Measurements from ENCODE around the gene HSPA5.

Gene HSPA5

DNA sequence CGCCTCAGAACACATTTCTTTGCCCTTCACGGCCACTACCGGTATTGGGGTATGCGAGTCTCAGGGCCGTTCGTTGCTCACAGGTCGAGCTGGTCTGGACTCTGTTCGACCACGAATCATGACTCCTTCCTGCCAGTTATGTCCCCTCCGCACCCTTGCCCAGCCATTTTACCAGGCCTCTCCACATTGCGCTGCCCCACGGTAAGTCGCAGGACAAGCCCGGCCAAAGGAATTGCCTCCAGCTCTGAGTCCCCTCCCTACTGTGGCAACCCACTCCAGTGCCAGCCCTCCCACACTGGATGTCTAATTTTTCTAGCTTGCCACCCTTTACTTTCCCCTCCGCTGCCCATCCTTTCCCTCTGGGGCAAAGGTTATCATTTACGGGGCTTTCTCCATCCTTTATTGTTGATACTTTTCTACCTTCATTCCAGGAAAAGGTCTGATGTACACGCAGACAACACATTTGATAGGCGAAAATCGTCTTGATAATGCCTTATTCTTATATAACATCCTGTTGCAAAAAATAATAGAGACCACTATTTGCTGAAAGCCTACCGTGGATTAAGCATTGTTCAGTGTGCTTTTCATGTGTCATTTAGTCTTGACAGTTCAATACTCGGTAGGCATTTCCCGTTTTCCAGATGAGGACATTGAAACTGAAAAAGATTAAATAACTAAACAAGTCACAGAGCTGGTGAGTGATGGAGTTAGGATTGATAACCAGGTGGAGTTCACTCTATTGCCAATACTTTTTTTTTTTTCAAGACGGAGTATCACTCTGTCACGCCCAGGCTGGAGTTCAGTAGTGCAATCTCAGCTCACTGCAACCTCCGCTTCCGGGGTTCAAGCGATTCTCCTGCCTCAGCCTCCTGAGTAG lies 958 bp upstream of the HSPA5 start:
- Histone ChIP-seq H2AK5ac (ENCODE audit: low read length) (peak overlapping the region; percentile 96), H4K8ac (ENCODE audit: low read depth, low read length) (peak overlapping the region; percentile 99), H4K12ac (ENCODE audit: low read depth, low read length) (peak overlapping the region; percentile 95), H3K4me3 (ENCODE audit: low read depth, low read length) (peak overlapping the region; percentile 78), H3K79me1 (ENCODE audit: low read length) (peaks cover 11% of the 10 kb centered on the region), H3K27ac (ENCODE audit: low read depth, low read length) (peak overlapping the region; percentile 76), H3K27me3 (ENCODE audit: insufficient read depth, low read length) (no peaks in the 10 kb centered on the region), H2AFZ (ENCODE audit: insufficient read depth, low read length, poor library complexity) (peak overlapping the region; percentile 64), H3K9ac (ENCODE audit: low read length) (peak overlapping the region; percentile 95), H2BK12ac (ENCODE audit: low read length) (no peak overlapping the region), H3K18ac (ENCODE audit: low read length) (peak overlapping the region; percentile 95), H3K23ac (ENCODE audit: low read length) (no peak overlapping the region), H3K9me3 (ENCODE audit: insufficient read depth, low read depth, low read length) (no peaks in the 10 kb centered on the region), H2BK120ac (ENCODE audit: insufficient read depth, low read length, poor library complexity) (peak overlapping the region; percentile 89), H3K4ac (ENCODE audit: low read depth, low read length) (peak overlapping the region; percentile 32), H3K14ac (ENCODE audit: low read length) (peak overlapping the region; percentile 94), H3K36me3 (ENCODE audit: control insufficient read depth in 1 of 2, insufficient read depth in 2 of 2, low read length in 2 of 2) (peaks cover 17 to 25% of the 10 kb centered on the region in 2 experiments), H3K79me2 (ENCODE audit: control insufficient read depth, insufficient read depth, low read length, poor library complexity) (peaks cover 13% of the 10 kb centered on the region), H3K4me1 (ENCODE audit: control insufficient read depth in 1 of 2, insufficient read depth in 2 of 2, low read length in 2 of 2) (peaks cover 8 to 10% of the 10 kb centered on the region in 2 experiments), H4K91ac (ENCODE audit: low read depth, low read length) (peak overlapping the region; percentile 99), H2BK5ac (ENCODE audit: low read depth, low read length, poor library complexity) (peak overlapping the region; percentile 63), H3K4me2 (ENCODE audit: low read length) (peak overlapping the region; percentile 58)
- DNase-seq: peak in 1 of 2 donors; percentile 36
- no CpG with 5 or more reads among the region's 27 CpGs for WGBS (ENCODE audit: extremely low coverage, insufficient coverage, insufficient read length)

DNA sequence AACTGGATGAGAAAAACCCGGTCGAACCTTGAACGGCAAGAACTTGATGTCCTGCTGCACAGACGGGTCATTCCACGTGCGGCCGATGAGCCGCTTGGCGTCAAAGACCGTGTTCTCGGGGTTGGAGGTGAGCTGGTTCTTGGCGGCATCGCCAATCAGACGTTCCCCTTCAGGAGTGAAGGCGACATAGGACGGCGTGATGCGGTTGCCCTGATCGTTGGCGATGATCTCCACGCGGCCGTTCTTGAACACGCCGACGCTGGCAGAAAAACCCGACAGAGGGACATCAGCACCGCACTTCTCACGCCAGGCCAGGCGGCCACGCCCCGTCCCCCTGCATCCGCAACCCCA lies 519 bp downstream of the HSPA5 start:
- Histone ChIP-seq H3K36me3 (ENCODE audit: control insufficient read depth in 1 of 2, insufficient read depth in 2 of 2, low read length in 2 of 2) (peaks cover 17 to 36% of the 10 kb centered on the region in 2 experiments), H2BK120ac (ENCODE audit: insufficient read depth, low read length, poor library complexity) (peak overlapping the region; percentile 69), H3K23ac (ENCODE audit: low read length) (no peak overlapping the region), H4K12ac (ENCODE audit: low read depth, low read length) (peak overlapping the region; percentile 10), H2AFZ (ENCODE audit: insufficient read depth, low read length, poor library complexity) (peak overlapping the region; percentile 74), H3K9ac (ENCODE audit: low read length) (peak overlapping the region; percentile 79), H3K4me2 (ENCODE audit: low read length) (peak overlapping the region; percentile 69), H4K91ac (ENCODE audit: low read depth, low read length) (peak overlapping the region; percentile 64), H2BK5ac (ENCODE audit: low read depth, low read length, poor library complexity) (peak overlapping the region; percentile 1), H3K9me3 (ENCODE audit: insufficient read depth, low read depth, low read length) (no peaks in the 10 kb centered on the region), H3K27ac (ENCODE audit: low read depth, low read length) (peak overlapping the region; percentile 49), H3K79me1 (ENCODE audit: low read length) (peaks cover 11% of the 10 kb centered on the region), H3K4ac (ENCODE audit: low read depth, low read length) (peak overlapping the region; percentile 37), H3K14ac (ENCODE audit: low read length) (peak overlapping the region; percentile 48), H3K18ac (ENCODE audit: low read length) (peak overlapping the region; percentile 91), H2AK5ac (ENCODE audit: low read length) (peak overlapping the region; percentile 73), H4K8ac (ENCODE audit: low read depth, low read length) (peak overlapping the region; percentile 77), H3K79me2 (ENCODE audit: control insufficient read depth, insufficient read depth, low read length, poor library complexity) (peaks cover 13% of the 10 kb centered on the region), H3K27me3 (ENCODE audit: insufficient read depth, low read length) (no peaks in the 10 kb centered on the region), H3K4me3 (ENCODE audit: low read depth, low read length) (peak overlapping the region; percentile 91), H3K4me1 (ENCODE audit: control insufficient read depth in 1 of 2, insufficient read depth in 2 of 2, low read length in 2 of 2) (peaks cover 8 to 10% of the 10 kb centered on the region in 2 experiments), H2BK12ac (ENCODE audit: low read length) (no peak overlapping the region)
- no CpG with 5 or more reads among the region's 33 CpGs for WGBS (ENCODE audit: extremely low coverage, insufficient coverage, insufficient read length)
- peak; percentile 19 to 56 for DNase-seq

DNA sequence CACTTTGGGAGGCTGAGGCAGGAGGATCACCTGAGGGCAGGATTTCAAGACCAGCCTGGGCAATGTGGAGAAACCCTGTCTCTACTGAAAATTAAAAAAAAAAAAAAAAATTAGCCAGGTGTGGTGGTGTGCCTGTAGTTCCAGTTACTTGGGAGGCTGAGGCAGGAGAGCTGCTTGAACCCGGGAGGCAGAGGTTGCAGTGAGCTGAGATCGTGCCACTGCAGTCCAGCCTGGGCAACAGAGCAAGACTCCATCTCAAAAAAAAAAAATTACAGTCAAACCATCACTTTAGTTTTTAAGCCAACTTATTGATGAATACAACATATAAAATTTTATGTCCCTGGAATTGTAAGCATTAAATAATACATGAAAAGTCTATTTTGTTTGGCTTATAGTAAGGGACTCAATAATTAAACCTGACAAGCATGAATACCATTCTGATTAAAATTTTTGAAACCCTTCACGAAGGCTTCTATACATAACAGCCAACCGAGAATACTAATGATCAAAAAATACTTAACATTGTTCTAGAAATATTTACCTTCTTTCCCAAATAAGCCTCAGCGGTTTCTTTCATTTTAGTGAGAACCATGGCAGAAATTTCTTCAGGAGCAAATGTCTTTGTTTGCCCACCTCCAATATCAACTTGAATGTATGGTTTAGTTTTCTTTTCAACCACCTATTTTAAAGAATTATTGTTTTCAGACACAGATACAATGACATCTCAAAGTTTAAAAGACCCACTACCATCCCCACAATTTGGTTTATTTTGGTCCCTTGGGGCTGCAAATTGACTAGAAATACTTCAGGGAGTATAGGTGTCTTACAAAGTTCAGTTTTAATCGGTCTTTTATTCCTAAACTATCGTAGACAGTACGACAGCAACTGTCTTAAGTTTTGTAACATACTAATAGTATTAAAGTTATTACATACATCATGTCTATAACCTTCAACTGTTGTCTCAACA lies 1.2 kb downstream of the HSPA5 start:
- H4K91ac ChIP-seq (ENCODE audit: low read depth, low read length): no peak overlapping the region
- DNase-seq: peak in 1 of 2 donors; percentile 13
- H3K9ac ChIP-seq (ENCODE audit: low read length): no peak overlapping the region
- no peak overlapping the region for H4K12ac ChIP-seq (ENCODE audit: low read depth, low read length)
- H2BK12ac ChIP-seq (ENCODE audit: low read length): no peak overlapping the region
- peaks cover 13% of the 10 kb centered on the region for H3K79me2 ChIP-seq (ENCODE audit: control insufficient read depth, insufficient read depth, low read length, poor library complexity)
- peaks cover 8 to 10% of the 10 kb centered on the region in 2 experiments for H3K4me1 ChIP-seq (ENCODE audit: control insufficient read depth in 1 of 2, insufficient read depth in 2 of 2, low read length in 2 of 2)
- H3K27me3 ChIP-seq (ENCODE audit: insufficient read depth, low read length): no peaks in the 10 kb centered on the region
- H3K27ac ChIP-seq (ENCODE audit: low read depth, low read length): no peak overlapping the region
- no peak overlapping the region for H2BK120ac ChIP-seq (ENCODE audit: insufficient read depth, low read length, poor library complexity)
- H3K18ac ChIP-seq (ENCODE audit: low read length): no peak overlapping the region
- H3K14ac ChIP-seq (ENCODE audit: low read length): no peak overlapping the region
- H3K79me1 ChIP-seq (ENCODE audit: low read length): peaks cover 11% of the 10 kb centered on the region
- H2AFZ ChIP-seq (ENCODE audit: insufficient read depth, low read length, poor library complexity): no peak overlapping the region
- no CpG with 5 or more reads among the region's 8 CpGs for WGBS (ENCODE audit: extremely low coverage, insufficient coverage, insufficient read length)
- peaks cover 20 to 39% of the 10 kb centered on the region in 2 experiments for H3K36me3 ChIP-seq (ENCODE audit: control insufficient read depth in 1 of 2, insufficient read depth in 2 of 2, low read length in 2 of 2)
- no peak overlapping the region for H4K8ac ChIP-seq (ENCODE audit: low read depth, low read length)
- no peak overlapping the region for H2AK5ac ChIP-seq (ENCODE audit: low read length)
- H3K4me3 ChIP-seq (ENCODE audit: low read depth, low read length): peak overlapping the region; percentile 91
- peak overlapping the region; percentile 49 for H3K4ac ChIP-seq (ENCODE audit: low read depth, low read length)
- no peak overlapping the region for H3K23ac ChIP-seq (ENCODE audit: low read length)
- H3K9me3 ChIP-seq (ENCODE audit: insufficient read depth, low read depth, low read length): no peaks in the 10 kb centered on the region
- H2BK5ac ChIP-seq (ENCODE audit: low read depth, low read length, poor library complexity): no peak overlapping the region
- H3K4me2 ChIP-seq (ENCODE audit: low read length): peak overlapping the region; percentile 69

DNA sequence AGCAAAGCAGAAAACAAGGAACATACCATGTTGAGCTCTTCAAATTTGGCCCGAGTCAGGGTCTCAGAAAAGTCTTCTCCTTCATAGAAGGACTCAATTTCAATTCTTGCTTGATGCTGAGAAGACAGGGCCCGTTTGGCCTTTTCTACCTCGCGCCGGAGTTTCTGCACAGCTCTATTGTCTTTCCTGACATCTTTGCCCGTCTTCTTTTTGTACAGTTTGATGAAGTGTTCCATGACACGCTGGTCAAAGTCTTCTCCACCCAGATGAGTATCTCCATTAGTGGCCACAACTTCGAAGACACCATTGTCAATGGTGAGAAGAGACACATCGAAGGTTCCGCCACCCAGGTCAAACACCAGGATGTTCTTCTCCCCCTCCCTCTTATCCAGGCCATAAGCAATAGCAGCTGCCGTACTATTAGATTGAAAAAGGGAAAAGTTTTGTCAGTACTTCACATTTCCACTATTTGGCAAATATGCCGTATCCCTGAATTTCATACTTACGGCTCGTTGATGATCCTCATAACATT lies 2.2 kb downstream of the HSPA5 start:
- Histone ChIP-seq H2BK12ac (ENCODE audit: low read length) (no peak overlapping the region), H2BK120ac (ENCODE audit: insufficient read depth, low read length, poor library complexity) (no peak overlapping the region), H3K18ac (ENCODE audit: low read length) (no peak overlapping the region), H3K36me3 (ENCODE audit: control insufficient read depth in 1 of 2, insufficient read depth in 2 of 2, low read length in 2 of 2) (peaks cover 21 to 39% of the 10 kb centered on the region in 2 experiments), H3K79me1 (ENCODE audit: low read length) (peaks cover 11% of the 10 kb centered on the region), H3K4me1 (ENCODE audit: control insufficient read depth in 1 of 2, insufficient read depth in 2 of 2, low read length in 2 of 2) (peaks cover 8 to 10% of the 10 kb centered on the region in 2 experiments), H3K9me3 (ENCODE audit: insufficient read depth, low read depth, low read length) (no peaks in the 10 kb centered on the region), H4K91ac (ENCODE audit: low read depth, low read length) (no peak overlapping the region), H2AFZ (ENCODE audit: insufficient read depth, low read length, poor library complexity) (no peak overlapping the region), H2AK5ac (ENCODE audit: low read length) (no peak overlapping the region), H3K9ac (ENCODE audit: low read length) (no peak overlapping the region), H3K27me3 (ENCODE audit: insufficient read depth, low read length) (no peaks in the 10 kb centered on the region), H3K4ac (ENCODE audit: low read depth, low read length) (peak overlapping the region; percentile 49), H2BK5ac (ENCODE audit: low read depth, low read length, poor library complexity) (no peak overlapping the region), H4K8ac (ENCODE audit: low read depth, low read length) (no peak overlapping the region), H4K12ac (ENCODE audit: low read depth, low read length) (no peak overlapping the region), H3K27ac (ENCODE audit: low read depth, low read length) (no peak overlapping the region), H3K4me3 (ENCODE audit: low read depth, low read length) (peak overlapping the region; percentile 25), H3K23ac (ENCODE audit: low read length) (no peak overlapping the region), H3K79me2 (ENCODE audit: control insufficient read depth, insufficient read depth, low read length, poor library complexity) (peaks cover 13% of the 10 kb centered on the region), H3K4me2 (ENCODE audit: low read length) (peak overlapping the region; percentile 45), H3K14ac (ENCODE audit: low read length) (no peak overlapping the region)
- DNase-seq: no peak
- no CpG with 5 or more reads among the region's 14 CpGs for WGBS (ENCODE audit: extremely low coverage, insufficient coverage, insufficient read length)

Data from trophoblast cell (in vitro differentiated cells and primary cell).